Mammary epithelial cell (primary cell): ENCODE measurements around the gene HERC3.

Source experiments
- CTCF ChIP-seq, 2 donors: IDR thresholded peaks in 1 of 2; conservative IDR thresholded peaks in 1 of 2; 2 replicates each; pipeline ENCODE4 v1.5.1; 2011 to 2012; ENCODE audit warnings: inconsistent platforms in 2 of 2, low read length in 2 of 2, mild to moderate bottlenecking in 2 of 2, control low read depth in 1 of 2, low read depth in 1 of 2; ENCODE audit not compliant: insufficient read depth in 1 of 2; ENCODE audit errors: extremely low read depth in 1 of 2
- EZH2 ChIP-seq: IDR thresholded peaks from 2 replicates; pipeline ENCODE4 v1.6.1; 2012; ENCODE audit warnings: low read length, inconsistent platforms, borderline replicate concordance

GRCh38 chr4:88725143-88725542 lies 132.9 kb downstream of the HERC3 start:
- TF ChIP-seq CTCF (conservative IDR thresholded peaks at IDR 0.05 in 1 of 2, IDR thresholded peaks at IDR 0.05 in 1 of 2; ENCODE audit: extremely low read depth in 1 of 2, insufficient read depth in 1 of 2, low read depth in 1 of 2, low read length in 2 of 2) (no peak), EZH2 (no peak)
